GM18519 (cell line): ENCODE results near the gene CCIN.
"Not testable (repeated sequence)": the region's sequence is repeated elsewhere in the genome, so short reads cannot be mapped to it uniquely, and the experiment has no call there.

ENCODE experiments used
- ATAC-seq: cut with Tn5 transposase; IDR thresholded peaks from one replicate; pipeline ENCODE4 v1.9.1; 2021; ENCODE audit warnings: mild to moderate bottlenecking, moderate library complexity; ENCODE audit not compliant: unreplicated experiment, low FRiP score

Gene CCIN

DNA sequence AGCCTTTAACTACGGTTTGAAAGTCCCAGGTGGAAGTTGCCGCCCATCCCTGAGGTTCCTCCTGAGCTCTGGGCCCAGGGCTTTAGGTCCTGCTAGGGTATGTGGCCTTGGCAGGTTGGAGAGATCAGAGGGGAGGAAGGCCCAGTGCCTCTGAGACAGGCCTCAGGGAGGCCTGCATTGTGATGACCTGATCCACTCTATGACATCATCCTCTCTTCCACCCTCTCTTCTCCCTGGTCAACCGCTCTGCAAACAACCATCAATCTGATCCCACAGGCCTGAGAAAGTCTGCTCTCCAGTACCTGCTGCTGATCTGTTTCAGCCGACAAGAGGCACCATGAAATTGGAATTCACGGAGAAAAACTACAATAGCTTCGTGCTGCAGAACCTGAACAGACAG is at the start of gene CCIN:
TSS of gene CCIN (plus strand) at position 223 of the 400 bp plus-strand sequence. CDS start at position 338, 115 bp downstream.
- no peak for ATAC-seq

DNA sequence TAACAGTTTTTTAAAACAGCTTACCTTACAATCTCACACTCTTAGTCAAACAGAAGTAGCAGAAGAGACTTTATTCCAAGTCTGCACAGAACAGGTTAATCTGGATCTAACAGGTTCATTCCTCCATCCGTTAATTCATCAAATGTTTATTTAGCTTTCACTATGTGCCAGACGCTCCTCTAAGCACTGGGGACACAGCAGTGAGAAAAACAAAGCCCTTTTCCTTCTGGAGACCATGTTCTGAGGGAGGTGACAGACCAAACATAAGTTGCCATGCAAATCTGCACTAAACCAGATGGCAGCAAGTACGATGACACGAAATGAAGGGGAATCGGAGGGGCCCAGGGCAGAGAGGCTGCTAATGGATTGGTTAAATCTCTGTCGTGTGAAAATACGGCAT is 49.7 kb upstream of the CCIN start:
- ATAC-seq = no peak

DNA sequence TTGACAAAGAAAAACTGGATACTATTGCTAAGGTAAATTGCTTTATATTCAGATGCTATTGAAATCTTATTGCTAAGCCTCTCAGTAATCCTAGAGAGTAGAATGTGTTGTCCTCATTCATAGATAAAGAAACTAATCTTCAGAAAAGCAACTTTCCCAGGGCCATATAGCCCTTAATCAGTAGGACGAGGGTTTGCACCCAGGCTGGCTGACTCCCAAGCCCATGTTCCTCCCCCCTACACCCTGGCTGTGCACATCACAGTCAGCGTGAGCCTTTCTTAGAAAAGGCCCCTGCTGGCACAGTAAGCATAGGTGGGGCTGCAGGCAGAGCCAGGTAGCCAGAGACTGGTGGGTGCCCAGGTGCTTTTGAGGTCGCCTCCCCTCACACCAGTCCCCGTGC is 48.5 kb upstream of the CCIN start:
- ATAC-seq = no peak

DNA sequence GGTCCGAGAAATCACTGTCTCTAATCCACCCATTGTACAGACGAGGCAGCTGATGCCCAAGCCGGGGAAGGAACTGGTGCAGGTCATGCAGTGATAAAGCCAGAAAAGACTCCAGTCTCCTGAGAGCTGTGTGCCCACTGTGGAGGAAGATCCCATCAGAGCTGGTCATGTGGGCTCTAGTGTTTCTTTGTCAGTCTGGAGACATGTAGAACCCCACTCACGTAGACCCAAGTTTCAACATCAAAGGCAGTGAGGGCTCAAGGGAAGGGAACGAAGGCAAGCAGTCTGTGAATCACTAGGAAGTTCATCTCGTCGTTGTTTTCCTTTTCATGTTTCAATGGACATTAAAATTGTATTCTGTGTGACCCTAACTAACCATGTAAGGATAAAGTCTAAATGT is 47.2 kb upstream of the CCIN start:
- no peak for ATAC-seq

DNA sequence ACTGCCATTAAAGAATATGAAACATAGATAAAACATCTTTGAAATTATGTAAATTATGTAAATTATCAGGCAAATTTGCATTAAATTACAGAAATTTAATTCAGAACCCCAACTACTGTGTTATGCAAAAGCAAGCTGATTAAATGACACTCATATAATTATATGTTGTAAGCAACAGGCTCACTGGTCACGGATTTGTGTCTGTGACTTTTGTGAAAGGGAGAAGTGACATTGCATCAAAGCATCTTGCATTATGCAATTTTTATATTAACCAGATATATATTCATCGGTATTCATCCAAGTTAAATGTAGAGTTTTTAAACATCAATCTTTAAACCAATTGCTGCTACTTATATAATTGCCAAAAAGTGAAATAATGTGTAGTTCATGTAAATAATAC is 45.7 kb upstream of the CCIN start:
- no peak for ATAC-seq

DNA sequence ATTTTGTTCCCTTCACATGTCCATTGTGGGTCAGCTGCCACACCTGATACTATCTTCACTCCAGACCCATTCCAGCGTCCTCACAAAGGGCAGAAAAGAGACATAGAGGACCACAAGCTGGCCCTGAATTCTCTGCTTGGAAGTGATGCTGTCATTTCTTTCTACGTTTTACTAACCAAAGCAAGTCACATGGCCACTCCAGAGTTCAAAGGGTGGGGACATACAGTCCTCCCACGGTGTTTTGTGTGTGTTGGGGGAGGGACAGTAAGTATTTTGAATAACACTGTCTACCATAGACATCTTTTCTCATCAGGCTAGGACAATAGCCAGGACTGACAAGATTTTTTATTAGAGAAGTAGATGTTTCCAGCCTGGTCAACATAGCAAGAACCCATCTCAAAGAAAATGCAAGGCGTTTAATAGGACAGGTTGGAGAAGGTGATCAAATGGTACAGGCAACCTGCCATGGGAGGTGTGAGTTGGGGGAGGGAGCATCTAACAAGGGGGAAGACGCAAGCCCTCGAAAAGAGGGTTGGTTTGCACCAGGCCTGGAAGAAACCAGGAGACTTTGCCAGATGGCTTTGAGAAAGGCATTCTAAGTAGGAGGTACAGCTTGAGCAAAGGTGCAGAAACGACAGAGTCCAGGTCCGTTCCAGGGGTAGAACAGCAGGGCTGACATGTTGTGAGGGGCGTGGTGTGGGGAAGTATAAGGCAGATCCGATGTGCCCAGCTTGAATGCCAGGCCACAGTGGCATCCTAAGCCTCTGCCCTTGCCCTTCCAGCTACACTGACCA is 43.9 kb upstream of the CCIN start:
- no peak for ATAC-seq

- no peak for ATAC-seq
Measured at GRCh38 chr9:36126016-36126730, 43.0 kb upstream of the CCIN start.

DNA sequence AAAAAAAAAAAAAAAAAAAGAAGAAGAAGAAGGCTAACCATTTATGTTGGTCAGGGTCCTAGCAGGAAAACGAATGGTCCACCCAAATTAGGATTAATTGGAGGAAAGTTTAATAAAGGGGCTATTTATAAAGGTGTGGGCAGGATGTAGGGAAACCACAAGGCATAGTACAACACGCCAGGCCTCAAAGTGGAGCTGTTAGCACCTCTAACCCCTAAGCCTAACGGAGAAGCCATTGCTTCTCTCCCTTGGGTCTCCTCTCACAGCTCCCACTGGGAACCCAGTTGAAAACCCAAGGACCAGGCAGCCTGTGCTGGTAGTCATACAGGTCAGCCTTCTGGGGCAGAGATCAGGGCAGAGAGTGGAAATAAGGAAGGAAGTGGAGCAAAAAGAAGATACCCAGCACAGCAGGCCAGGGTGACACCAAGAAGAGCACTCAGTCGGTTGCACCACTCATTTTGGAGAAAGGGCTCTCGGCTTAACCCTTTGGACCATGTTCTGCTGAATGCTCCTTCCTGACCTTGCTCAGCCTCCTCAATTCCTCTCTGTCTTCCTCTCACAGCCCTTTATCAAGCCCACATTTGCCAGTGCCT is 41.4 kb upstream of the CCIN start:
- ATAC-seq = no peak

DNA sequence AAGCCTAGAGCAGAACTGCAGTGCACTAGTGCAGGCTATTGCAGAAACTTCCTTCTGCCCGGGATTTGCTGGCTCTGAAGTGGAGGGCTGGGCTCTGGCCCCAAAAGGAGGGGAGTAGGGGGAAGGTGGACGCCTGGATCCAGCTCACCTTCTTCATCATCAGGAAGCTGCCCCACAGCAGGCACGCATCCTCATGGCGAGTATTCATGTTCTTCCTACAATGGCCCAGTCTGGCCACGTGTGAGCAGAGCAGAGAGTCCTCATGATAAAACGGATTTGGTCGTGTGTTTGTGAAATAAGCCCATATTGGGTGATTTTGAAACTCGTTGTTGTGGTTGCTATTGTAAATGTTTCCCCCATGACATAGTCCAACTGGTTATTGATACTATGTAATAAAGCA is 40.8 kb upstream of the CCIN start:
- no peak for ATAC-seq

- no peak for ATAC-seq
Measured at GRCh38 chr9:36129139-36129538, 40.0 kb upstream of the CCIN start.

GRCh38 chr9:36131666-36132065 is 37.5 kb upstream of the CCIN start:
- ATAC-seq = not testable (repeated sequence)

GRCh38 chr9:36132086-36132485 is 37.1 kb upstream of the CCIN start:
- ATAC-seq = no peak

- no peak for ATAC-seq
Measured at GRCh38 chr9:36134761-36135505, 34.3 kb upstream of the CCIN start.

DNA sequence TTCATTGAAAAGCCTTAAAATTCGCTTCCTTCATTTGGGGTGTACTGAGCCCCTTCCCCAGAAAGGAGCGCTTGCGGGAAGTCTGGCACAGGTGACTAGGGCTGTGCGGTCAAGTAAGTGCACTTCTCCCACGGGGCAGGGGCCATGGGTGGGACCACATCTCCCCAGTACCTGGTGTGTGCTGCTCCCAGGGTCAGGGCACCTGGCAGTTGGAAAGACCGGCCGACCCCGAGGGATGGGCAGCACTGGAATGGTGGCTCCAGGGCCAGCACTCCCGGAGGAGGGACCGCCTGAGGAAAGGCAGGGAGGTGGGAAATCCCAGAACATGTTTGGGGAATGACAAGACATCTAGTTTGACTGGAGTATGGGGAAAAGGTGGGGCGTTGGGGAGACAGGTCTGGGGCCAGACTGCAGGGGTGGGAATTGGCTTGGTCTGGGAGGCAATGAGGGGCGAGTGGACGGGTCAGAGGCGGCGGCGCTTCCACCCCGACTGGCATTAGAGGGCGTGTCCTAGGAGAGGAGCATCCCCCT is 33.4 kb upstream of the CCIN start:
- ATAC-seq = no peak

DNA sequence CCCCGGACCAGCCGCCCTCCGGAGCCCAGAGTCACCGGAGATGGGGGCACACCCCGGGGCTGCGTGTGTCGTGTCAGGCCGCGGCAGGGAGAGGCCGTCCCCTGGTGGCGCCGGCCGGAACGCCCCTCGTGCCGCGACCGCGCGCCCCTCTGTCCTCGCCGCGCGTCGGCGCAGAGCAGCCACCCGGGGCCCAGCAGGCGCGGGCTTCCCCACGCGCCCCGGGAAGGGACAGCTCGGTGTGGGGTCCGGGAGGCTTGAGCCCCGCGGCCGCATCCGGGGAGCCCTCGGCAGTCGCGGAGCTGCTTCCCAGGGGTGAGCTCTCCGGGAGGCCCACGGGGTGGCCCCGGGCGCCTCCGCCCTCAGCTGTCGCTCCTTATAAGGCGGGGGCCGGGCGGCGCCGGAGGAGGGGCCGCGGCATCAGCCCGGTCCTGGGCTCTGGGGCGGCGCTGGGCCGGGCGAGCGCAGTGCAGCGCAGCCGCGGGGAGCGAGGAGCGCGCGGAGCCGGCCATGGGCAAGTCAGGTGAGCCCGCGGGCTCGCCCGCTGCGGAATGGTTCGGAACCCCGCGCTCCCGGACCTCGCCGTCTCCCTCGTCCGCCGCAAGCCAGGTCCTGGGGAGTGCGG is 32.8 kb upstream of the CCIN start, which contains the start of gene GLIPR2:
TSS of gene GLIPR2 (plus strand) at position 462 of the 622 bp plus-strand sequence. CDS start at position 508, 46 bp downstream.
- ATAC-seq = peak; percentile 89

DNA sequence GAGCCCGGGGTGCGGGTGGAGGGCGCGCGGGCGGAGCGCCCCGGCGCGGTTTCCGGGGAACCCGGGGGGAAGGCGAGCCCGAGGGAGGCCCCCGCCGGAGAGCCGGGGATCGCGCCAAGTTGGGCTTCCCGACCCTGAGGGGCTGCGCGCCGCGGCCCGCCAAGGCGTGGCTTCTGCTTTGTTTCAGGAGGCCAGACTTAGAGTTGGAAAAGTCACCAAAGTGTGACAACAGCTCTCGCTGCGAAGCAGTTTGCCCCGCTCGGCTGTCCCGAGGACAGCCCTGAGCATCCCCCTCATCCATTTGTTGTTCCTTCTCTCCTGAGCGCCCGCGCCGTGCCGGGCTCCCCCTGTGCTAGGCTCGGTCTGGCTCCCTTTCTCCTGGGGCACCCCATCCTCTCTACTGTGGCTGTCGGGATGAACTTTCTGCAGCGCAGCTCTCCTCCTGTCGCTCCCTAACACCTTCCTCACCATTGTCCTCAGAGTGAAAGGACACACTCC is 32.2 kb upstream of the CCIN start:
- ATAC-seq = peak; percentile 22

GRCh38 chr9:36137392-36138004 is 31.7 kb upstream of the CCIN start:
- no peak for ATAC-seq

DNA sequence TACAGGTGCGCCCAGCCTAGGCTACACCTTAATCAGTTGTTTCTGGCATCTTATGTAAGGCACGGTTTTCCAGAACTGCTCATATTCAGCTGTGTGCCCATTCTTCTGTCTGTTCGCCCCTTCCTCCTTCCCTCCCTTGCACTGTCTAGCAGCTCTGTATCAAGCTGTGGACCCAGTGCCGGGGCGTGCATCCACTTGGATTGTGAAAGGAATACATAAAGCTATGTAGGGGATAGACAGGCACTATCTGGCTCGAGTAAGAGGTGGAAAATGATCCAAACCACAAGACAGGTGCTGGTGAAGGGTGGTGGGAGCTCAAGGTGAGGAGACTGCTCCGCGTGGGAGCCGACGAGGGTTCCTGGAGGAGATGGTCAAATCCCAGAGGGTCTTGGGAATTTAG is 30.7 kb upstream of the CCIN start:
- no peak for ATAC-seq

DNA sequence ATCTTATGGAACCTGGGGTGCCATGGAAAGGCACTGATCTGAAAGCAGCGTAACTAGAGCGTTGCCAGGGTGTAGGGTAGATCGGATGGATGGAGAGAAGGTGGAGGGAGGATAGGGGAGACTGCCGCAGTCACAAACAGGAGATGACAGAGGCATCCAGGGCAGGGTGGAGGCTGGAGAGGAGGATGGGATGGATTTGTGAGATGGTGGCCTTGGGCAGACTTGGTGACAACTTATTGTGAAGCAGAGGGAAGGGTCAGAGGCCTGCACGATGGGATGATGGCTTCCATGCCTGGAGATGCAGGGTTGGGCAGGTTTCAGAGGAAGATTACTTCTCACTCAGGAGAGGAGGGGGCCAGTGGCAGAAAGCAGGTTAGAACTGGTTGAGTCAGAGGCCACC is 30.3 kb upstream of the CCIN start:
- no peak for ATAC-seq
